HUDEP-2 (cell line): Measurements from ENCODE around the gene CCDC167.

Experiments used
- DNase-seq, 76 experiments: peaks; one replicate each; lab custom pipeline; 2025; ENCODE audit not compliant: unreplicated experiment in 76 of 76; lab: John Stamatoyannopoulos, UW

Gene CCDC167

GRCh38 chr6:37435373-37435772, 64.3 kb downstream of the CCDC167 start:
- DNase-seq = no peak

GRCh38 chr6:37433657-37434271, 65.9 kb downstream of the CCDC167 start:
- peak in 10 of 76 experiments; percentile 17 to 43 (median 26) for DNase-seq
